GM19035 (cell line): ENCODE results near the gene KCNT1.

Experiments
- ATAC-seq: cut with Tn5 transposase; IDR thresholded peaks from one replicate; pipeline ENCODE4 v1.9.1; 2021; ENCODE audit not compliant: unreplicated experiment

Gene KCNT1

DNA sequence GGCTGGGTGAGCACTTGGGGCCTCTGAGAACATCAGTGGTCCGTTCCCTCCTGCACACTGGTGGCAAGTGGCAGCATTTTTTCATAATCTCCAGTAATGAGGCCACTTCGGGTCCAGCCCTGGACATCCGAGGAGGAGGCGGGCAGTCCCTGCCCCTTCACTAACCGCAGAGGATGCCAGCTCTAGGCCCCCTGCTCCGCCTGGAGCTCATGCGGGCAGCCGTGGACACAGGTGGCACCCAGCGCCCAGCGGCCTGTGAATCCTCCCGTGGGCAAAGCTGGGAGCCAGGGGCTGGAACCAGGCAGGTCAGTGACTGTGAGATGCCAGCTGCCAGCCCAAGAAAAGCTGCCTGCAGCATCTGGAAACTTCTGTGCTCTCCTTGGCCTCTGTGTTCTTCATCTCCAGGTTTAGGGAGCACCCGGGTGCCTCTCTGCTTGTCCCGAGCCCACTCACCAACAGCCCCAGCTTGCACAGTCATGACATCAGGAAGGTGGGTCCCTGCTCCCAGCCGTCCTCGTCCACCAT, 92.4 kb downstream of the KCNT1 start:
- no peak for ATAC-seq

- no peak for ATAC-seq
Measured at GRCh38 chr9:135795391-135795790, 93.4 kb downstream of the KCNT1 start.

DNA sequence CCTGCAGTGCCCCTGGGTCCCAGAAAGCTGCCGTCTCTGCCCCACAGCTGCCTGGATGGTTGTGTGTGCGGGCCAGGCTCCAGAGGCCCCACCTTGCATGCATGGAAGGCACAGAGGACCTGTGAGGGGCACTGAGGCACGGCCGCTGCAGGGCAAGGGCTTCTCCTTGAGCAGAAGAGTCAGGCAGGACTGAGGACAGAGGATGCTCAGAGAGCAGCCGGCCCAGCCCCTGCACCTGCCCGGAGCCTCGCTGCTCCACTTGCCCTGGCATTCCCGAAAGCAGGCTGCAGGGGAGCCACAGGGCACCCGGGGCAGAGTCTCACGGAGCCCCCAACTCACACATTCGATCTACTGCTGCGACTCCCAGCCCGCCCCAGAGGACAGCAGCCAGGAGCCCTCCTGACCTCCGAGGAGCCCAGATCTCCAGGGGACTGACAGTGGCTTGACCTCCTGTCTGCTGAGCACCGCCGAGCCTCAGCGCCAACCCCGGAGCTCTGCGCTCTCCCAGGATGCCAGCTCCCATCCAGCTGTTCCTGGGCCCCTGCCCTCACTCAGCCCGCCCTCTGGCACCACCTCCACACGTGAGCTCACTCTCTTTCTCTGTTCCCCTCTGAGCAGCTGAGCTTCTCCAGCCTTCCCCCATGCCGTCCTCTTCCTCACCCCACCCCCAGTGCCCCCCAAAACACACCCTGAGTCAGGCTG, 95.0 kb downstream of the KCNT1 start:
- ATAC-seq = no peak

DNA sequence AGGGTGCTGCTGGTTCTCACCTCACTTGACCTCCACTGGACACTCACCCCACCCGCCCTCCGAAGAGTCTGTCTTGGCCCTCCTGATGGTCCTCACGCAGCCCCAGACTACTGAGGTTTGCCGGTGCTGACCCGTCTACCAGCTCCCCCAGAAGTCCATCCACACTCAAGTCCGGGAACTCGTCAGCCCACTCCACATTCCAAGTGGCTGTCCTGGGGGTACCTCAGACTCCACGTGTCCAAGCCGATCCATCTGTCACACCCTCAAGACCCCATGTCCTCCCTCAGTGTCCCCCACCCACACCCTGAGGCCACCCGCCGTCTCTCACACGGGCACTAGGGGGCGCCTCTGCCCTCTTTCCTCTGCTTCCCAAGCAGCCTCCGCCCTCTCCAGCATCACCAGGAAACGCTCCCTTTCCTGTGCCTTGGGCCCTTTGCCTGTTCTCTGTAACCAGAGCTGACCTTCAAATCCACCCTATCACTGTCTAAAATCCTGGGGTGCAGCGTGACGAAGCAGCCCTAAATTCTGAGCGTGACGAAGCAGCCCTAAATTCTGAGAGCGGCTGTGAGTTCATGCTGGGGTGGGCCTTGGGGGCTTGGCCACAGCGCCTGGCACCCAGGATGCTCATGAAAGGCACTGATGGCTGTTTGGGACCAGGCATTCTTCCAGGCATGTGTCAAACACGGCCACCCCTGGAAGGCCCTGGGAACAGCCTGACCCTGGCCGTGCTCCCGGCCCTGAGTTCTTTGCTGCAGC, 95.7 kb downstream of the KCNT1 start:
- no peak for ATAC-seq

DNA sequence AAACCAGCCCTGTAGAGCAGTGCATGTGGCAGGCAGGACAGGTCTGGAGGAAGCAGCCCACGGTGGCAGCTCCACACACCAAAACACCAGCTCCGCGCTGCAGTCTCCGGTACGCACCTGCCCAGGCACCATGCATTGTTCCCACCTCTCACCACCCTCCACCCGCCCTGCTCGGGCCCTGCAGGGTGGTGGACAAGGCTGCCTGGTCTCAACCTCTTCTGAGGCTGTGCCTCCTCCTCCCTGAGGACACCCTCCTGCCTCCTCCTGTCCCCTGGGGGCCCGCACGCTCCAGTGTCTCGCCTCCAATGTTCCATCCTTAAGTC, 96.2 kb downstream of the KCNT1 start:
- no peak for ATAC-seq

- ATAC-seq = no peak
Measured at GRCh38 chr9:135799261-135799660, 97.3 kb downstream of the KCNT1 start.

DNA sequence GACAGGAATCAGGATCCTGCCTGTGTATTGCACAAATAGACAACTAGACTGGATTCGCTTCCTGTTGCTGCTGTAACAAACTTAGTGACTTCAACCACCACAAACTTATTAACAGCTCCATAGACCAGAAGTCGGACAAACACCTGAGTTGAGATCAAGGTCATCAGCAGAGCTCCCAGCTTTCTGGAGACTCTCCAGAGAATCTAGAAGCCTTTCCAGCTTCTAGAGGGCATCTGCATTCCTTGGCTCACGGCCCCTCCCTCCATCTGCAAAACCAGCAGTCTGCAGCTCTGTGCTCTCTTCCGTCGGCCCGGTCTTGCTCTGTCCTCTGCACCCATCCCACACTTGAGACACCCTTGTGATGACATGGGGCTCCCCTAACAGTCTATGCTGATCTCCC, 99.1 kb downstream of the KCNT1 start:
- ATAC-seq = no peak

- no peak for ATAC-seq
Measured at GRCh38 chr9:135802876-135803419, 101.0 kb downstream of the KCNT1 start.

DNA sequence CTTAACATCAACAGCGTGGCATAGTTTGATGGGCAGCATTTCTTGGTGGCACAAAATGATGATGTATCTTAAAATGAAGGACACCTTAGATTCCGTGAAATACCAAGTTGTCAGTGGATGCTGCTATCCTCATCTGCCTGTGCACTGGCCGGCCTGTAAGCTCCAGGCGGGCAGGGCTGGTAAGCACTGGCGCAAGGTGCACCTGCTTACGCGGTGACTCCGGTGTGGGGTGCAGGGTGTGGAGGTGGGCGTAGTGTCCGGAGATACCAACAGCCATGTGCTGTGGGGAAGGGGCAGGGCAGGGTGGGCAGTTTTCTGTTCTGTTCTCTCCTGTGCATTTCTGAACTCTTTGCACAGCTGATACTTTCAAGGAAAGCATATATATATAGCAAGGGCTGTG, 101.5 kb downstream of the KCNT1 start:
- no peak for ATAC-seq

GRCh38 chr9:135804581-135805421, 102.8 kb downstream of the KCNT1 start:
- no peak for ATAC-seq

GRCh38 chr9:135805422-135806022, 103.5 kb downstream of the KCNT1 start:
- ATAC-seq = no peak

DNA sequence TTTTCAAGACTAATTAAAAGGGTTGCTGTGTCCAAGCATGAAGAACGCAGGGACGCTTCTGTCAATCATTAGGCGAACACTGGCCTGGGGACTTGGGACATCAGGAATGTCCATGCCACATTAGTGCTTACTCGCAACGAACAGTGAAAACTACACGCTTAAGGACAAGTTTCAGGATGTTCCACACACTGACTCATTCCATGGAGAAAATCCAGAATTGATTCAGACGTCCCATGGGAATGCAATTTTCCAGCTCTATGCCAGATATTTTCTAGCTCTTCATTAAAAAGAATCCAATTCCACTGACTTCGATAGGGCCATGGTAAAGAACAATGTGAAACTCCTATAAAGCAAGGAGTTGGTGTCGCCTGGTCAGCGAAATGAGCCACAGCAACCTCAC, 107.2 kb downstream of the KCNT1 start:
- no peak for ATAC-seq

- no peak for ATAC-seq
Measured at GRCh38 chr9:135810806-135811575, 109.0 kb downstream of the KCNT1 start.

DNA sequence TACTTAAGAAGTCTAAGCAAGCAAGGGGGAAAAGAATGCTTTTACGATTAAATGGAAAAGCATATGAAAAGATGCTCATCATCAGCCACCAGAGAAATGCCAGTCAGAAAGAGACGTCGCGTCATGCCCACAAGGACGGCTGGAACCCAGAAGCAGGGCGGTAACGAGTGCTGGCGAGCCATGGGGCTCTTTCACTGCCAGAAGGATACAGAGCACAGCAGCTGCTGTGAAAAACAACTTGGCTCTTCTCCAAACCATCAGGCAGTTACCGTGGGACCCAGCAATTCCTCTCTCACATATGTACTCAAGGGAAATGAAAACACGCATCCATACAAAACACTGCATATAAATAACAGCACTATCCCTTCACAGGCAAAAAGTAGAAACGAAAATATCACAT, 109.8 kb downstream of the KCNT1 start:
- ATAC-seq = no peak

DNA sequence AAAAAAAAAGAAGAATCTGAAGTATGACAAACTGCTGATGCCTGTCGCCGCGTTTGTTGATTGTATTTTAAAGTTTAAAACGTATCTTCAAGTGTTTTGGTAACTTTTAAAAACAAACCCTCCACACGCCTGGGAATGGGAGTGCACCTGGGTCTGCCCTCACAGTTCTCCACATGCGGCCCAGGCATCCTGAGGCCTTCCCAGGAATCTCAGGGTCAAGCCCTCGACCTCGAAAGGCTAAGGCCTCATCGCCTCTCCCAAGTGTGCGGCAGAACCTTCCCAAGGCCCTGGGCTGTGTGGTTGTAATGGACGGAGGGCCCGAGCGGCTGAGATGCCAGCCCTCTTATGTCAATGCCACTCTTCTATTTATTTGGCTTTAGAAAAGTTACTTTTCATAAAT, 111.0 kb downstream of the KCNT1 start:
- ATAC-seq = no peak

GRCh38 chr9:135813671-135814290, 111.8 kb downstream of the KCNT1 start:
- no peak for ATAC-seq

- no peak for ATAC-seq
Measured at GRCh38 chr9:135814421-135815095, 112.6 kb downstream of the KCNT1 start.

GRCh38 chr9:135815413-135815812, 113.4 kb downstream of the KCNT1 start:
- no peak for ATAC-seq
